ENCODE measurements around the gene CD81. TPM values are rescaled to one million over a fixed set of nuclear protein-coding genes. Genes with fewer than 3 reads are reported as not detected.

Gene CD81
- total and polyA plus RNA-seq, 4 donors = 412 to 708 (median 642) TPM

GRCh38 chr11:2427721-2428321, 50.7 kb downstream of the CD81 start:
- 71 to 75% methylated on average over 10 to 12 of the region's 12 CpGs for WGBS, 2 donors

DNA sequence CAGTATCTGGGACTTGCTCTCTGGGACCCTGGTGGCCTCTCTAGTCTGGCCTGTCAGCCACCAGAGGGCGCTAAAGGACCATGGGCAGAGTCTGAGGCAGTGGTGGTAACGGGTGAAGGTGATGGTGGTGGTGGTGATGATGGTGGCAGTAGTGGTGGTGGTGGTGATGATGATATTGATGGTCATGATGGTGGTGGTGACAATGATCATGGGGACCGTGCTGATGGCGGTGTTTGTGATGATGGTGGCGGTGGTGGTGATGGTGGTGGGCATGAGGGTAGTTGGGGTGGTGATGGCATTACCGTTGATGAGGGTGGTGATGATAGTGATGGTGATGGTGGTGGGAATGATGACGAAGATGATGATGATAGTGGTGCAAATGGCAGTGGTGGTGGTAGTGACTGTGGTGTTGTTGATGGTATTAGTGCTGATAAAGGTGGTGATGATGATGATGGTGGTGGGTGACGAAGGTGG, 51.2 kb downstream of the CD81 start:
- H3K27ac ChIP-seq (ENCODE audit: low read depth in 1 of 2, low read length in 1 of 2) = no peak overlapping the region
- no peaks in the 10 kb centered on the region for H3K9me3 ChIP-seq (ENCODE audit: control insufficient read depth in 4 of 4, insufficient read depth in 3 of 4, low read length in 3 of 4)
- no peaks in the 10 kb centered on the region for H3K36me3 ChIP-seq (ENCODE audit: control insufficient read depth in 4 of 4, insufficient read depth in 4 of 4, low read length in 4 of 4)
- peak; percentile 61 to 71 (median 66) for DNase-seq
- WGBS, 2 donors = 51 to 61% methylated on average over 8 of the region's 8 CpGs
- no peak overlapping the region for H3K9ac ChIP-seq (ENCODE audit: insufficient read depth in 1 of 2, low read length in 2 of 2)
- ATAC-seq (ENCODE audit: insufficient read depth, low FRiP score) = no peak
- H3K27me3 ChIP-seq (ENCODE audit: control insufficient read depth in 3 of 3, insufficient read depth in 3 of 3, low read length in 2 of 3) = no peaks in the 10 kb centered on the region
- peak; percentile 97 for TF ChIP-seq CTCF (IDR thresholded peaks at IDR 0.05; ENCODE audit: control extremely low read depth, extremely low read depth)
- H3K4me1 ChIP-seq (ENCODE audit: control insufficient read depth in 5 of 5, insufficient read depth in 5 of 5, low read length in 5 of 5) = no peaks in the 10 kb centered on the region
- no peak overlapping the region for H3K4me3 ChIP-seq

More at GRCh38 chr11:2427721-2428321, 50.7 kb downstream of the CD81 start:
- Histone ChIP-seq H3K36me3 (ENCODE audit: control insufficient read depth in 4 of 4, insufficient read depth in 4 of 4, low read length in 4 of 4) (no peaks in the 10 kb centered on the region), H3K9me3 (ENCODE audit: control insufficient read depth in 4 of 4, insufficient read depth in 3 of 4, low read length in 3 of 4) (no peaks in the 10 kb centered on the region), H3K4me1 (ENCODE audit: control insufficient read depth in 5 of 5, insufficient read depth in 5 of 5, low read length in 5 of 5) (no peaks in the 10 kb centered on the region), H3K27ac (ENCODE audit: low read depth in 1 of 2, low read length in 1 of 2) (no peak overlapping the region), H3K27me3 (ENCODE audit: control insufficient read depth in 3 of 3, insufficient read depth in 3 of 3, low read length in 2 of 3) (no peaks in the 10 kb centered on the region), H3K9ac (ENCODE audit: insufficient read depth in 1 of 2, low read length in 2 of 2) (no peak overlapping the region), H3K4me3 (no peak overlapping the region)
- no peak for TF ChIP-seq CTCF (IDR thresholded peaks at IDR 0.05; ENCODE audit: control extremely low read depth, extremely low read depth)
- DNase-seq (no peak), ATAC-seq (ENCODE audit: insufficient read depth, low FRiP score) (no peak)

GRCh38 chr11:2431395-2431794, 54.3 kb downstream of the CD81 start:
- H3K9ac ChIP-seq (ENCODE audit: insufficient read depth in 1 of 2, low read length in 2 of 2) = no peak overlapping the region
- 91 to 96% methylated on average over 1 of the region's 1 CpG for whole genome bisulfite sequencing, 2 donors
- no peak for ATAC-seq (ENCODE audit: insufficient read depth, low FRiP score)

More at GRCh38 chr11:2431395-2431794, 54.3 kb downstream of the CD81 start:
- no peak for DNase-seq
- peaks cover 0 to 5% (median 0%) of the 10 kb centered on the region in 4 donors for H3K9me3 ChIP-seq (ENCODE audit: control insufficient read depth in 4 of 4, insufficient read depth in 3 of 4, low read length in 3 of 4)
- no peaks in the 10 kb centered on the region for H3K36me3 ChIP-seq (ENCODE audit: control insufficient read depth in 4 of 4, insufficient read depth in 4 of 4, low read length in 4 of 4)
- no peak overlapping the region for H3K27ac ChIP-seq (ENCODE audit: low read depth in 1 of 2, low read length in 1 of 2)
- H3K4me3 ChIP-seq = no peak overlapping the region
- no peaks in the 10 kb centered on the region for H3K4me1 ChIP-seq (ENCODE audit: control insufficient read depth in 5 of 5, insufficient read depth in 5 of 5, low read length in 5 of 5)
- no peak for TF ChIP-seq CTCF (IDR thresholded peaks at IDR 0.05; ENCODE audit: control extremely low read depth, extremely low read depth)
- no peaks in the 10 kb centered on the region for H3K27me3 ChIP-seq (ENCODE audit: control insufficient read depth in 3 of 3, insufficient read depth in 3 of 3, low read length in 2 of 3)

All from lung (tissue), 12 donors.